Stimulated activated CD8-positive, alpha-beta memory T cell treated with anti-CD3 and anti-CD28 coated beads, Interleukin-7, amount 100 ng/mL, for 1 hour (primary cell): Measurements from ENCODE around the gene LFNG.

Experiments
- DNase-seq, 2 donors: peaks; one replicate each; pipeline ENCODE4 v3.0.0-alpha.2; 2020; ENCODE audit warnings: low read depth in 2 of 2

LFNG gene

GRCh38 chr7:2484868-2485267 is 34.7 kb upstream of the LFNG start:
- no peak for DNase-seq

- no peak for DNase-seq
Observed at GRCh38 chr7:2487586-2488271, 31.8 kb upstream of the LFNG start.

GRCh38 chr7:2488272-2488645 is 31.3 kb upstream of the LFNG start:
- no peak for DNase-seq

GRCh38 chr7:2488681-2489080 is 30.9 kb upstream of the LFNG start:
- DNase-seq, result no peak

- no peak for DNase-seq
Observed at GRCh38 chr7:2490181-2490651, 29.4 kb upstream of the LFNG start.

- DNase-seq, result no peak
Observed at GRCh38 chr7:2492038-2492437, 27.5 kb upstream of the LFNG start.

GRCh38 chr7:2493205-2494164 is 26.1 kb upstream of the LFNG start:
- DNase-seq, result no peak

- no peak for DNase-seq
Observed at GRCh38 chr7:2494191-2495130, 25.1 kb upstream of the LFNG start.

GRCh38 chr7:2495418-2496299 is 23.9 kb upstream of the LFNG start:
- no peak for DNase-seq

- no peak for DNase-seq
Observed at GRCh38 chr7:2496375-2496774, 23.2 kb upstream of the LFNG start.

- no peak for DNase-seq
Observed at GRCh38 chr7:2497065-2497464, 22.5 kb upstream of the LFNG start.

GRCh38 chr7:2497500-2498336 is 21.9 kb upstream of the LFNG start:
- DNase-seq, result no peak

- DNase-seq, result no peak
Observed at GRCh38 chr7:2498708-2499107, 20.9 kb upstream of the LFNG start.

GRCh38 chr7:2499181-2499580 is 20.4 kb upstream of the LFNG start:
- DNase-seq, result no peak

- DNase-seq, result no peak
Observed at GRCh38 chr7:2499719-2500430, 19.7 kb upstream of the LFNG start.

GRCh38 chr7:2500701-2501100 is 18.9 kb upstream of the LFNG start:
- no peak for DNase-seq

- no peak for DNase-seq
Observed at GRCh38 chr7:2501947-2502646, 17.5 kb upstream of the LFNG start.

GRCh38 chr7:2502647-2502966 is 17.0 kb upstream of the LFNG start:
- no peak for DNase-seq
